Measurements from ENCODE around the gene OSBP2.

GRCh38 chr22:30946354-30946753, 251.7 kb downstream of the OSBP2 start:
- TF ChIP-seq, protein P1, sequence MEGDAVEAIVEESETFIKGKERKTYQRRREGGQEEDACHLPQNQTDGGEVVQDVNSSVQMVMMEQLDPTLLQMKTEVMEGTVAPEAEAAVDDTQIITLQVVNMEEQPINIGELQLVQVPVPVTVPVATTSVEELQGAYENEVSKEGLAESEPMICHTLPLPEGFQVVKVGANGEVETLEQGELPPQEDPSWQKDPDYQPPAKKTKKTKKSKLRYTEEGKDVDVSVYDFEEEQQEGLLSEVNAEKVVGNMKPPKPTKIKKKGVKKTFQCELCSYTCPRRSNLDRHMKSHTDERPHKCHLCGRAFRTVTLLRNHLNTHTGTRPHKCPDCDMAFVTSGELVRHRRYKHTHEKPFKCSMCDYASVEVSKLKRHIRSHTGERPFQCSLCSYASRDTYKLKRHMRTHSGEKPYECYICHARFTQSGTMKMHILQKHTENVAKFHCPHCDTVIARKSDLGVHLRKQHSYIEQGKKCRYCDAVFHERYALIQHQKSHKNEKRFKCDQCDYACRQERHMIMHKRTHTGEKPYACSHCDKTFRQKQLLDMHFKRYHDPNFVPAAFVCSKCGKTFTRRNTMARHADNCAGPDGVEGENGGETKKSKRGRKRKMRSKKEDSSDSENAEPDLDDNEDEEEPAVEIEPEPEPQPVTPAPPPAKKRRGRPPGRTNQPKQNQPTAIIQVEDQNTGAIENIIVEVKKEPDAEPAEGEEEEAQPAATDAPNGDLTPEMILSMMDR (conservative IDR thresholded peaks at IDR 0.05) = no peak
- no peak for TF ChIP-seq EZH2 (IDR thresholded peaks at IDR 0.05; ENCODE audit: low read depth)

Data from PC-9 (cell line).